Measurements from ENCODE around the gene PARD6A. TPM values are rescaled to one million over a fixed set of nuclear protein-coding genes. Genes with fewer than 3 reads are reported as not detected.

PARD6A gene
- total and polyA plus RNA-seq, 2 of the 13 experiments (the other 11 are each of a cell fraction or from before 2014, with no cell fraction given), result 3.5 to 4.3 TPM

GRCh38 chr16:67667817-67668494, 7.2 kb downstream of the PARD6A start (continued):
- no peak; the same call in 1 of the 2 replicates for TF ChIP-seq PAXIP1 (CRISPR knock-in tag; conservative IDR thresholded peaks at IDR 0.05)
- TF ChIP-seq CERS6 (CRISPR knock-in tag; IDR thresholded peaks at IDR 0.05), result no peak
- no peak for TF ChIP-seq ZNF354B (CRISPR knock-in tag; IDR thresholded peaks at IDR 0.05)
- TF ChIP-seq TIGD3 (CRISPR knock-in tag; IDR thresholded peaks at IDR 0.05; ENCODE audit: borderline replicate concordance), result peak; percentile 33; the same call in 1 of the 2 replicates
- no peak for TF ChIP-seq CBX1 (IDR thresholded peaks at IDR 0.05; ENCODE audit: low read depth)
- TF ChIP-seq KLF6 (CRISPR knock-in tag; IDR thresholded peaks at IDR 0.05), result peak; percentile 63; the same call in 1 of the 2 replicates
- no peak for TF ChIP-seq RNF219 (CRISPR knock-in tag; IDR thresholded peaks at IDR 0.05)
- peak; percentile 34; the same call in 1 of the 2 replicates for TF ChIP-seq ZNF709 (CRISPR knock-in tag; IDR thresholded peaks at IDR 0.05)
- TF ChIP-seq ZNF513 (CRISPR knock-in tag; conservative IDR thresholded peaks at IDR 0.05), result 0 out of 2 replicates have a peak, but pooled peaks have one; percentile 75
- 0 out of 2 replicates have a peak, but pooled peaks have one; percentile 60 for TF ChIP-seq NFKBIZ (CRISPR knock-in tag; IDR thresholded peaks at IDR 0.05)
- TF ChIP-seq THAP9 (CRISPR knock-in tag; IDR thresholded peaks at IDR 0.05; ENCODE audit: borderline replicate concordance), result peak; percentile 49; the same call in 1 of the 2 replicates

Measured in HepG2 (cell line).